ENCODE measurements around the gene INMT.

Gene INMT

DNA sequence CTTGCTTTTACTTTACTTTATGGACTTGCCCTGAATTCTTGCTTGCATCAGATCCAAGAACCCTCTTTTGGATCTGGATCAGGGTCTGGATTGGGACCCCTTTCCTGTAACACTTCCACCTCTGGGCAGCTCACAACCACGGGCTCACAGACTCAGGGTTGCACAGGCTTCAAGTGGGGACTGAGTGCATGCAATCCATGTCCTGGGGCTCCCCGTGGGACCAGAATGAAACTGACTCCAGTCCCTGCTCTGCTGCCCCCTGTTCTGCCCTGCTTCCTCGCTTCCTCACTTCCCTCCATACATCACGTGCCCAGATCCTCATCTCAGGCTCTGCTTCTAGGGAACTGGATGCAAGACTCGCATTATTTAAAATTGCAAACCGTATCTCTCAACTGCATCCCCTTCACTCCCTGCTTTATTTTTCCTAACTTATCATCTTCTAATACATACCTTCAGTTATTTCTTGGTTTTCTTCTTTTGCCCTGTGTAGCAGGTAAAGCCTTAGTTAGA is 23.3 kb upstream of the INMT start:
- DNase-seq = no peak

DNA sequence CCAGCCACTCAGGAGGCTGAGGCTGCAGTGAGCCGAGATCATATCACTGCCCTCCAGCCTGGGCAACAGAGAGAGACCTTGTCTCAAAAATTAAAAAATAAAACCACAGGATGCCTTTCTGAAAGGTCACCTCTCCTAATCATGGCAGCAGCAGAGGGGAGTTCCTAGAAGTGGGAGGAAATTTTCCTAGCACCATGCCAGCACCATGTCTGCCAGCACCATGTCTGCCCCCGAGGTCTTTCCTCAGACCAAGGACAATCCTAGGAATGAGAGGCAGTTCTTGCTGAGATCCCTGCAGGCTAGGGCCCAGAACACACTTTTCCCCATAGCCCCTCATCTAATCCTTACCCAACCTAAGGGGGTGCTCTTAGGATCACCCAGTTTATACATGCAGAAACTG is 22.3 kb upstream of the INMT start:
- DNase-seq = no peak

- no peak for DNase-seq
These were observed 21.8 kb upstream of the INMT start for GRCh38 chr7:30730097-30730496.

DNA sequence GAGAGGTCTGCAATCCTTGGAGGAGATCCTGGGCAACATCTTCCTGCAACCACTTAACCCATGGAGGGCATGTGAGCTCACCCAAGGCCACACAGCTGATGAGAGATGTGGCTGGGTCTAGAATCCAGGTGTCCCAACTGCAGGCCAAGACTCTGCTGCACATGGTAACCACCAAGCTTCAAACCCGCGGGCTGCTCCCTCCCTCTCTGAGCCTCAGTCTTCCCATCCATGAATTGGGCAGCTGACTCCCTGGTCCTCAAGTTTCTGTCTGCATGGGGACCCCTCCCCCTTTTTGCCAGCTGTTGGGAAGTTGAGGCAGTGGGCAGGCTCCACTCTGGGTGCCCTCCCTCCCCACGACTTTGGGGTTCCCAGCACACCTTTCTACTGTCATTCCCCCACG is 20.9 kb upstream of the INMT start:
- no peak for DNase-seq

DNA sequence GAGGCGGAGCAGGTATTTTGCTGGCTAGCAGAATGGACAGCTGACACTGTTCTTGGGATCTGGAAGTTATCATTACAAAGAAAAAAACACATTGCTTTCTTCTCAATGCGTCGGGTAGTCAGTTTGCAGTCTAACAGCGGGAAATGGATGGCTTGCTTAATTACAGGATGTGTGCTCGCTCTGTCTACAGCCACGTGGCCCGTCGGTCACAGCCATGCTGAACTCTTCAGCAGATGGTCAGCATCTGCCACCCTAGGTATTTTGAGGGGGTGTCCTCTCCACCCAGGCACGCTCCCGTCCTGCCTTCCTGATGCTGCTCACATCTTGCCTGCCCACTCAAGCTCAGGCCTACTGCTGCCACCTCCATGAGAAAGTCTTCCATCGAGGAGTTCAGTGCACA is 20.4 kb upstream of the INMT start:
- DNase-seq = no peak

GRCh38 chr7:30732606-30733005 is 19.3 kb upstream of the INMT start:
- DNase-seq = no peak

GRCh38 chr7:30733216-30733615 is 18.7 kb upstream of the INMT start:
- DNase-seq = no peak

- no peak for DNase-seq
These were observed 18.2 kb upstream of the INMT start for GRCh38 chr7:30733691-30734090.

DNA sequence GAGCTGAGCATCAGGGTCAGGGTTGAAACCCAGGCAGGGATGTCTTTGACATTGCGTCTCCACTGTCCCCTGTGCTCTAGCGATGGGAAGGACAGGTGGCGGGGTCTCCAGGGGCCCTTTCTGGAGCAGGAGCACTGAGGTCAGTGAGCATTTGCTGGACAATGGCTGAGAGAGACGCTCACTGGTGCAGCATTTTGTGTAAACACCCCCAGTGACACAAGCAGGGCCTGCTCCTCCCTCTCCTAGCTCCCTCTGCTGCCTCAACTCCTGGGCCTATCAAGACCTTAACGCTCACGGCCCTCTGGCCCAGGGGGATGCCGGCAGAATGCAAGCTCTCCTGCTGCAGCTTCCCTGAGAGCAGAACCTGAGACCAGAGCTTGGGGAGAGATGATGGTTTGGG is 17.4 kb upstream of the INMT start:
- no peak for DNase-seq

GRCh38 chr7:30735631-30736030 is 16.3 kb upstream of the INMT start:
- no peak for DNase-seq

DNA sequence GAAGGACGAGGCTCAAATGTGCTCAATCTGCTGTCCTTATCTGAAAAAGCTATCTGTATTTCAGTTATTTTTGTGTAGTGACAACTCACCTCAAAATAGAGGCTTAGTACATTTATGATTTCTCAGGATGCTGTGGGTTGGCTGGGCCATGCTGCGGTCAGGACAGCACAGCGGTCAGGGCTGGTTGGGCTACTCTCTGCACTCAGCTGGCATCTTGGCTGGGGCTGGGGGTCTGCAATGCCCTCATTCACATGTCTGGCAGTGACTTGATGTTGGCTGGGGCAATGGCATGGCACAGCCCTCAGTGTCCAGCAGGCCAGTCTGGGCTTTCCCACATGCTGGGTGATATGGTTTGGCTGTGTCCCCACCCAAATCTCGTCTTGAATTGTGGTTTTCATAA is 15.6 kb upstream of the INMT start:
- no peak for DNase-seq

- DNase-seq = peak; percentile 12
These were observed 13.7 kb upstream of the INMT start for GRCh38 chr7:30738026-30738915.

DNA sequence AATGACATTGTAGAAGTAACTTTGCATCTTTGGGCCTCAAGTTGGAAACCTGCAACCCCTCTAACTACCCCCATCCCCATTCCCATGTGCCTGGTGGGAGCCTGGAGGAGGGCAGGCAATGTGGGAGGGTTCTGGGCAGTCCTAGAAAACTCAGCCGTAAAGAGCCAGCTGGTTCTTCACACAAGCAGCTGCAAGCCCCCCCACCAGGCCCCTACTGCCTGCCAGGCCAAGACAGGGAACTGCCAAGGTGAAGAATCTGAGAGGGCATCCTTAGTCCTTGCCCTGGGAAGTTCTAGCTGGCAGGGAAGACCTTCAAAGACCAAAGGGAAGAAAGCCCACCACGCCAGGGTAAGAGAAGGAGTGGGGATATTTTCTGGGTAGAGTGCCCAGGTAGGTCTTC is 12.2 kb upstream of the INMT start:
- DNase-seq = no peak

DNA sequence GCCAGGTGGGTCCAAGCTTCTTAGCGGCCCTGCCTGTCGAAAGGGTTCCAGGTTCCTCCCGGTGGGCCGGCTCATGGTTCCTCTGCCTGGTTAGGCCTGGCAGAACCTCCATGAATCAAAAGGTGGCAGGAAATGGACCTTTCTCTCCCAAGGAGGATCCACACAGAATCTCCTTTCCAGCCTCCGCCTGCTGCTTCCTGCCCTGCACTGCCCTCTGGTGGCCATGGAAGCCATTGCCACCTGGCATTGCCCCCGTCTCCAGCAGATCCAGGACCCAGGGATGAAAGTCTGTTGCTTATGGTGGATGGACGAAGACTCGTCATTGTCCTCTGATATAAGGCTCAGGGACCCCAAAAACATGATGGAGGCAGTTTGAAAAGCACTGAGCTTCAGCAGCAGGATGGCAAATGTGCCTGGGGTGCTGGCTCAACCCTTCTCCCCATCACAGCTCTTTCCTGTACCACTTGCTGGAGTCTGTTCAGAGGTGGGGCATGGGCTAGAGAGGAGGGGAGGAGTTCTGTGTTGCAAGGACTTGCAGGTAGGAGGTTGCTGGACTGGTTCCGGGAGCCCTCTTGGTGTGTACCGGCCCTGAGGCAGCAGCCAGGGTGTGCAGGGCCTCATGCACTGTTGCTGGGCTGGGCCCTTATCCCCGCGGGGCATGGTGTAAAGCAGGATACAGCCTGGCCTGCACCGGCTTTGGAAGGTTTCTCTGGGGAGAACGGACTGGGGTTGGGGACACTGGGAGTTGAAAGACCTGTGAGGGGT is 11.3 kb upstream of the INMT start:
- peak; percentile 74 for DNase-seq

- DNase-seq = no peak
These were observed 10.6 kb upstream of the INMT start for GRCh38 chr7:30741289-30741688.

- no peak for DNase-seq
These were observed 8.4 kb upstream of the INMT start for GRCh38 chr7:30743371-30744074.

- no peak for DNase-seq
These were observed 7.9 kb upstream of the INMT start for GRCh38 chr7:30744075-30744417.

DNA sequence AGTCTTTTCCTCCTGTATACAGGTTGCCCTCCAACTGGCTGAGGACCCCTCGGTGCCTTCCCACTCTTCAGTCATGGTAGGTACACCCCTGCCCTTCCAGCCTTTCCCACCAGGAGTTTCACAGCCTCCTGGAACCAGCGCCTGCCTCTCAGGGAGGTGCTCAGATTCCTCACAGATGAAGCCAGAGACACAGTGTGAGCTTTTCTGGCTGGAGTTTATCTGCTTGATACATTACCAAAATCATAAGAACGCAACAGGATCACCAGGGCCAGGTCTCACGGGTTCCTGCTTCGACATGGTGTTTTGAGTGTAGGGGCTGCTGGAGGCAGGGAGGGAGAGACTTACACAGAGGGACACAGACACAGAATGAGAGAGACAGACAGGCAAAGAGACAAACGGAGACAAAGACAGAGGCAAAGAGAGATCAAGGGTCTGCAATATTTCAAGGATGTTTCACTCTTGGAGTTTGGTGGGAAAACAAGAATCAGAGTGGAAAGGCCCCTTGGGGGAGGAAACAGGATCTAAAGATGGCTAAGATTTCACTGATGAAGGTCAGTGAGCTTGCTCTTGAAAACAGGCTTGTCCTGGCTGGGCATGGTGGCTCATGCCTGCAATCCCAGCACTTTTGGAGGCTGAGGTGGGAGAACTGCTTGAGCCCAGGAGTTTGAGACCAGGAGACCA is 6.5 kb upstream of the INMT start:
- DNase-seq = no peak

- no peak for DNase-seq
These were observed 1.9 kb upstream of the INMT start for GRCh38 chr7:30750010-30750409.

GRCh38 chr7:30750683-30751650 is 968 bp upstream of the INMT start:
- DNase-seq = no peak

DNA sequence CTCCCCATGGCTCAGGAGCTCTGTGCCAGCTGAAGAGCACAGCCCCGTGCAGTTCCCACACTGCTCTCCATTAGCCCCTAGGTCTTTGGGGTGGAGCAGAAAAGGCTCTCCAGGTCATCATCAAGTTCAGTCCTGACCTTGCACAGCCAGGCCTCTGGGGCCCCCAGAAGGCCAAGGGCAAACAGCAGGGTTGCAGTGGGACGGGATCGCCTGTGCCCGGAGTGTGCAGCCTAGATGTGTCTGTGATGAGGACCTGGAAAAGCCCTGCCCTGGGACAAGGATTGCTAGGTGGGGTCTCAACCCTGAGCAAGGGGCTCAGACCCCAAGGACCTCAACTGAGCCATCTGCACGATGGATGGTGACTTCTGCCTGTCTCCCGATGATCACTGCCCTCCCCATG is 549 bp downstream of the INMT start:
- no peak for DNase-seq

GRCh38 chr7:30752979-30753378 is 1.0 kb downstream of the INMT start:
- no peak for DNase-seq

All from stimulated activated CD4-positive, alpha-beta T cell treated with anti-CD3 and anti-CD28 coated beads, Interleukin-1b, Interleukin-23, amount 100 ng/mL, for 48 hours (primary cell).